Head of caudate nucleus (tissue), 42 donors: ENCODE measurements around the gene TRMO.

Experiments
- DNase-seq, 42 donors: peaks; one replicate each; pipeline versions ENCODE4 v3.0.0 to v3.0.0-alpha.2; 2020 to 2021; ENCODE audit warnings: mixed read lengths in 7 of 42
- intact Hi-C: fragments of 100-400 bp; cut with DNase I; formaldehyde crosslinking; loops from one replicate; pipeline ENCODE4 v1.15.0; 2022

TRMO gene

GRCh38 chr9:97941323-97941722 lies 19.0 kb upstream of the TRMO start:
- DNase-seq: no peak
- intact Hi-C loops: no loop called here

- intact Hi-C loops: no loop called here
- DNase-seq: no peak
Measured at GRCh38 chr9:97940741-97941140, 18.4 kb upstream of the TRMO start.

- DNase-seq: no peak
- intact Hi-C loops: no loop called here
Measured at GRCh38 chr9:97940233-97940632, 17.9 kb upstream of the TRMO start.

GRCh38 chr9:97938081-97938644 lies 15.9 kb upstream of the TRMO start, which contains the start of gene HEMGN:
HEMGN (minus strand) TSS chr9:97938172; CDS start chr9:97938136, 36 bp downstream.
- intact Hi-C loops: no loop called here

GRCh38 chr9:97936998-97937397 lies 14.7 kb upstream of the TRMO start:
- no peak for DNase-seq
- intact Hi-C loops: no loop called here

More at GRCh38 chr9:97938081-97938644, 15.9 kb upstream of the TRMO start, which contains the start of gene HEMGN:
- DNase-seq: no peak

GRCh38 chr9:97935276-97935675 lies 13.0 kb upstream of the TRMO start:
- intact Hi-C loops: no loop called here
- DNase-seq: no peak

- DNase-seq: peak in 9 of 42 donors; percentile 10 to 44 (median 21)
- intact Hi-C loops: no loop called here
Measured at GRCh38 chr9:97934321-97935115, 12.2 kb upstream of the TRMO start.

GRCh38 chr9:97933297-97933998 lies 11.1 kb upstream of the TRMO start:
- intact Hi-C loops: no loop called here
- DNase-seq: no peak

- DNase-seq: no peak
- intact Hi-C loops: no loop called here
Measured at GRCh38 chr9:97930972-97931371, 8.7 kb upstream of the TRMO start.

GRCh38 chr9:97928986-97929604 lies 6.8 kb upstream of the TRMO start:
- intact Hi-C loops: no loop called here
- DNase-seq: no peak

- intact Hi-C loops: no loop called here
- no peak for DNase-seq
Measured at GRCh38 chr9:97925497-97926334, 3.4 kb upstream of the TRMO start.

- no peak for DNase-seq
- intact Hi-C loops: loop anchor here (5.0 kb wide), 2 partner anchors 58 to 333 kb away; partner anchors contain the start of genes ANP32B and TBC1D2
Measured at GRCh38 chr9:97924386-97924785, 2.1 kb upstream of the TRMO start.

GRCh38 chr9:97923529-97924108 lies 1.3 kb upstream of the TRMO start:
- DNase-seq: peak in 41 of 42 donors; percentile 30 to 93 (median 79)
- intact Hi-C loops: loop anchor here (2.0 to 5.0 kb wide), 3 partner anchors 59 to 334 kb away; partner anchors contain the start of genes ANP32B and TBC1D2

GRCh38 chr9:97919217-97919813 lies 3.0 kb downstream of the TRMO start:
- intact Hi-C loops: loop anchor here (10.0 kb wide), 1 partner anchor 285 kb away; the partner anchor contains the start of genes NCBP1 and TSTD2
- no peak for DNase-seq

- intact Hi-C loops: loop anchor here (10.0 kb wide), 1 partner anchor 284 kb away; the partner anchor contains the start of genes NCBP1 and TSTD2
- no peak for DNase-seq
Measured at GRCh38 chr9:97918611-97919010, 3.7 kb downstream of the TRMO start.

- no peak for DNase-seq
- intact Hi-C loops: loop anchor here (10.0 kb wide), 1 partner anchor 277 kb away; the partner anchor contains the start of genes NCBP1 and TSTD2
Measured at GRCh38 chr9:97911970-97912369, 10.3 kb downstream of the TRMO start.

GRCh38 chr9:97911528-97911927 lies 10.8 kb downstream of the TRMO start:
- intact Hi-C loops: loop anchor here (10.0 kb wide), 1 partner anchor 277 kb away; the partner anchor contains the start of genes NCBP1 and TSTD2
- DNase-seq: no peak
